Activated CD4-positive, alpha-beta T cell treated with anti-CD3 and anti-CD28 coated beads for 48 hours (primary cell): Measurements from ENCODE around the gene B4GALT7.
"Not testable (repeated sequence)": the region's sequence is repeated elsewhere in the genome, so short reads cannot be mapped to it uniquely, and the experiment has no call there.

Experiments
- DNase-seq: peaks from one replicate; pipeline ENCODE4 v3.0.0-alpha.2; 2020

B4GALT7 gene

DNA sequence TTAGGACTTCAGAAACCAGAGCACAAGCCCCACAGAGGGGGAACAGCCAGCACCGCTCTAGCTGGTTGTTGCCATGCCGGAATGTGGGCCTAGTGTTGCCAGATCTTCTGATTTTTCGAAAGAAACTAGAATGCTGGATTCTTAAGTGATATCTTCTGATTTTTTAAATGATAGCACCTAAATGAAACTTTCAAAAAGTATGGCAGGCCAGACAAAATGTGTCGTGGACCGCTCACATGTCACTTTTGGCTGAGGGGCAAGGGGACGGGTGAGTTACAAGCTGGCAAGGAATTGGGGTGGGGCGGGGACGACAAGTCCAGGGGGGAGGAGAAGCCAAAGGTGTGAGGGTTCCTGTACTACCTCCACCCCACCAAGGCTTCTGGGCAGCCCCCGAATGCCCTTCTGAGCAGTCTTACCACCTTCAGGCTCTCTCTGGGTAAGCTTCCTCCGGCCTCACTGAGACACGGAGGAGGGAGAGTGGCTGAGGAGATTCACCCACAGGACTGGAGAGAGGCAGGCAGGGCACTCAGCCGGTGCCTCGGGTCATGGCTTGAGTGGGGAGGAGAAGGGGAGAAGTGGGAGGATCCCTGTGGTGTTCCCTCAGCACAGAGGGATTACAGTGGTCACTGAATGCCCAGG is 10.3 kb downstream of the B4GALT7 start:
- no peak for DNase-seq

DNA sequence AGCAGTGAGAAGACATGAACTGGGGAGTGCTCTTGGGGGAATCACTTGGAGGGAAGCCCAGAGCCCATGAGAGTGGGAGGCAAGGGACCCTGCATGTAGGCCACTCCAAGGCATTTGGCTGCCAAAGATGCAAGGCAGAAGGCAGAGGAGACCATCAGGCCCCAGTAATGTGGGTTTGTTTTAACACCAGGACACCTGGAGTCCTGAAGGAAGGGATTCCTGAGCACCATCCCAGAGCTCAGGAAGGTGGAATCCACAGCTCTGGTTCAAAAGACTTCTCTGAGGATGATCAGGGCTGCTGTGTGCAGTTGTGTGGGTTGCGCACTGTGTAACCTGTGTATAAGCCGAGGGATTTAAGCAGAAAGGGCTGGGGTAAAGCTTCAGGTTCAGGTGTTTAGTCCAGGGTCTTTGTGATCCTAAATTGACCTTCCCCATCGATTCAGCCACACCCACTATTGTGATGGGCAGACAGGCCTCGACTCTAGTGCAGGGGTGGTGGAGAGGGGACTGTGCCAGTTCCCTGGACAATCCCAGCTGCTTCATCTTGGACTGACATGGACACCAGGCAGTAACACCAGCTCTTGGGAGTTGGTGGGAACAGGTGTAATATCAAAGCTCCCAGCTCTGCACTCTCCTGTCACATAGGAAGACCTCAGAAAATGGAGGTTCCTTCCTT is 11.0 kb downstream of the B4GALT7 start:
- DNase-seq = no peak

DNA sequence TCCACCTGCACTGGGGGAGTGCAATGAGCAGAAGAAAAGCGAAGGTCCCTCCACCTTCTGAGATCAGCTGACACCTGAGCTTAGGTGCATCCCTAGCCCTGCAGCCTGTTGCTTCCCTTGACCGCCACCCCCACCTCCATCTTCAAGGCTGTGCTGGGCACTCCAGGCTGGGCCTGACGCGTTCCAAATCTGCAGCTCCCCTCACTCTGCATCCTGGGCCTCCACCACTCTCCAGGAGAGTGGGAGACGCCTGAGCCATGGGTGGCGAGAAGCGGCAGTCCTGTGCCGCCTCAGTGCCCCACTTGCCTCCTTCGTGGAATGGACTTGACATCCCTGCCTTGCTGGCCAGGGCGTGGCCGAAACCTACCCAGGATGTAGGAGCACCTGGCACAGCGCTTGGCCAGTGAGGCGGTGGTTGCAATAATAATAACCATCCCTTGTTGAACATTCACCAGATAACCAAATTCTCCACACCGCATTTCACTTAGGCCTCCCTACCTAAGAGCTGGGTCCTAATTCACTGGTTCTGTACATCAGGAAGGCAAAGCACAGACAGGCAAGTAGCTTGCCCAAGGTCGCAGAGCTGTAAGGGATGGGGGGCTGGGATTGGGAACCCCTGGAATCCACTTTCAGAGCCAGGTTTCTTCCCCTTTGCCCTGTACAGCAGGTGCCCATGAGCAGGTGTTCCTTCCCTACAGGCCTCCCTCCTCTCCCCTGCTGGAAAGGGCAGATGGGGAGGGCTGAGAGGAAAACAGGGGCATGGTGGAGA is 11.7 kb downstream of the B4GALT7 start:
- no peak for DNase-seq

DNA sequence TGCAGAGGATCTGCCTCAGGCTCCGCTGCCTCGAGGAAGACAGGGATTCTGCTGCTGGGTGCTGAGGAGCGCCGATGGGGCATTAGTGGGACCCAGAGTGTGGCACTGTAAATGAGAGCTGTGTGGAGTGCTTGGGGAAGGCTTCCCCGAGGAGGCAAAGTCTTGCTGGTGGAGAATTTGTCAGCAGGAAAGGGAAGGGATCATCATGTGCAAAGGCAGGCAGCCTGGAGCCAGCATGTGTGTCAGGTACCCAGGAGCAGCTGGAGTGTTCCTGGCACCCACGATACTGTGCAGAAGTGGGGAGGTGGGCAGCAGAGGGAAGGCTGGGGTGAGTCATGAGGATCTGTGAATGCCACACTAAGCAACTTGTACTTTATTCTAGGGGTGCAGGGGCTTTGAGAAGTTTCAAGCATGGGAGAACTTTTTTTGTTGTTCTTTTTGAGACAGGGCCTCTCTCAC is 12.3 kb downstream of the B4GALT7 start:
- DNase-seq = no peak

DNA sequence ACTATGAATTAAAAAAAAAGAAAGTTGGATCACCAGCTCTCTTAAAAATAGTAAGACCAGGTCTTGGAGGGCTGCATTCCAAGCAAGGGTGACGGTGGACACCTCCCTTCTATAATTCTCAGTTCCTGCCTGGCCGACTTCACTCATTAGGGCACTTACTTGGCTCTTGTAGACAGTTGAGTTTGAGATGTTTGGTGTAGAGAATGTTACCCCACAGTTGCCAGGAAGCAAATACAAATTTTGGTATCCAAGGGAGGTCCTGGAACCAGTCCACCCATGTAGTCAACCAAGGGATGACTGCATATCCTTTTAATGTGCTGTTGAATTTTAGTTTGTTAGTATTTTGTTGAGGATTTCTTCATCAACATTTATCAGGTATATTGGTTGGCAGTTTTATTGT is 20.6 kb downstream of the B4GALT7 start:
- DNase-seq = no peak

DNA sequence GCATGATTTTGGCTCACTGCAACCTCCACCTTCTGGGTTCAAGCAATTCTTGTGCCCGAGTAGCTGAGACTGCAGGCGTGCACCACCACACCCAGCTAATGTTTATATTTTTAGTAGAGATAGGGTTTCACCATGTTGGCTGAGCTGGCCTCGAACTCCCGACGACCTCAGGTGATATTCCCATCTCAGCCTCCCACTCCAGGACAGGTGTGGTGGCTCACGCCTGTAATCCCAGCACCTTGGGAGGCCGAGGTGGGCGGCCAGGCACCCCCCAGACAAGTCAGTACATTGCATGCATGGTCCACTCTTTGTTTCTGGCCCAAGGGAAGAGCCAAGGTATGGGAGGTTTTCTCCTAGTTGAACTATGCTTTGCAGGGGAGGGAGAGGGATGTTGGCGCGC is 24.2 kb downstream of the B4GALT7 start:
- not testable (repeated sequence) for DNase-seq

DNA sequence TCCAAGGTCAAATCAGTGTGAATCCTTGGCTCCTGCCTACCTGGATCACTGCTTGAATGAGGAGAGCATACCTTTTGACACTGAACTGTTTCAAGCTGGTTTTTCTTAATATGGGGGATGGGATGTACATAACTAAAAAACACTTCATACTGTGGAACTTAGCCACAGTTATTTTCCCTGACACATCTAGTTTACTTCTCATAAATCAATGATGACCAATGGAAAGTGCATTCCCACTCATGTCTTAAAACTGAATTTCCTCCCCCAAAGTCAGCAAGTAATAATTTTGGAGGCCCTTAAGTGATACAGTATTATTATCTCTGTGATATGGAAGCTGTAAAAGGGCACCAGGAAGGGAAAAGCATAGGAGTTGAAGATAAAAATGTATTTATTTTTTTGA is 30.3 kb downstream of the B4GALT7 start:
- not testable (repeated sequence) for DNase-seq

DNA sequence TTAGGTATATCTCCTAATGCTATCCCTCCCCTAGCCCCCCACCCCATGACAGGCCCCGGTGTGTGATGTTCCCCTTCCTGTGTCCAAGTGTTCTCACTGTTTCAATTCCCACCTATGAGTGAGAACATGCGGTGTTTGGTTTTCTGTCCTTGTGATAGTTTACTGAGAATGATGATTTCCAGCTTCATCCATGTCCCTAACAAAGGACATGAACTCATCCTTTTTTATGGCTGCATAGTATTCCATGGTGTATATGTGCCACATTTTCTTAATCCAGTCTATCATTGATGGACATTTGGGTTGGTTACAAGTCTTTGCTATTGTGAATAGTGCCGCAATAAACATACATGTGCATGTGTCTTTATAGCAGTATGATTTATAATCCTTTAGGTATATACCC is 35.0 kb downstream of the B4GALT7 start:
- not testable (repeated sequence) for DNase-seq

DNA sequence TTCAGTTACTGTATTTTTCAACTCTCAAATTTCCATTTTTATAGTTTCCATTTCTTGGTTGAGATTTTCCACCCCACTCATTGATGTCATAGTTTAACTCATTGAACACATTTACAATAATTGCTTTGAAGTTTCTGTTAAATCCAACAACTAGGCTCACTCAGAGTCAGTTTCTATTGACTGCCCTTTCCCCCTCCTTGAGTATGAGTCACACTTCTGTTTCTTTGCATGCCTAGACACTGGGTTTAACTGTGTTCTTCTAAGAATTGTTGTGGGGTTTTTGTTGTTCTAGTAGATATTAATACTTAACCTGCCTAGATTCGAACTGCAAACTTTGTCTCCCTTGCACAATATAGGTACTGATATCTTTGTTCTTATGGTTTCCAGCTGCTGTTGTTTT is 45.5 kb downstream of the B4GALT7 start:
- not testable (repeated sequence) for DNase-seq

DNA sequence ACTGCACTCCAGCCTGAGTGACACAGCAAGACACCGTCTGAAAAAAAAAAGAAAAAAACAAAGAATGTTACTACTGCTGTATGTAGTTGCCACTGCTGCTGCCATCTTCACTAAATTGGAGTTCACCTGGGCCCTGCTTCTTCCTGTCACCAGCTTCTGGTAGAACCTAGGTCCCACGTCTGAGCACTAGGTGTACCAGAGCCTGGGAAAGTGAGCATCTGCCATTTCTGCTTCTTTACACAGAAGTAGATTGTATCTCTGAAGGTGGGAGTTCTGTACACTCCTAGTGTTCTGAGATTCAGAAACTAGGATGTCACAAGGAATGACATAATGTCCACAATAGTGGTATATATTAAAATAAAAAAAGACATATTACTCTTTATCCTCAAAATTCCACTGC is 51.3 kb downstream of the B4GALT7 start:
- not testable (repeated sequence) for DNase-seq

DNA sequence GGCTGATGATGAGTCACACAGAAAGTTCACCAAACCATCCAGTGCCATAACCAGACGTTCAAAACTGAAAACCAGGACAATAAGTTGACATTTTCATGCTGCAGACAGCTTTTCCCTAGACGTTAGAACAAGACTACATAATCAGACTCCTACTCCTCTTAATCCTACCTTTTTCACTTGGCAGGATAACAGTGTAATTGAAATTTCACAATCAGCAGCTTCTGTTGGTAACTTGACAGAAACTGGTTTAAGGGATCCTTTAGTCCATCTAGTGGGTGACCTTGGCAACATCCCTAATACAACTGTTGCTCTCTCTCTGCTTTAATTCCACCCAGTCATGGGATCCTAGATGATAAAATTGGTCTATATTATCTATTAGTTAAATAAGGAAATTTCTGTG is 57.9 kb downstream of the B4GALT7 start:
- not testable (repeated sequence) for DNase-seq

DNA sequence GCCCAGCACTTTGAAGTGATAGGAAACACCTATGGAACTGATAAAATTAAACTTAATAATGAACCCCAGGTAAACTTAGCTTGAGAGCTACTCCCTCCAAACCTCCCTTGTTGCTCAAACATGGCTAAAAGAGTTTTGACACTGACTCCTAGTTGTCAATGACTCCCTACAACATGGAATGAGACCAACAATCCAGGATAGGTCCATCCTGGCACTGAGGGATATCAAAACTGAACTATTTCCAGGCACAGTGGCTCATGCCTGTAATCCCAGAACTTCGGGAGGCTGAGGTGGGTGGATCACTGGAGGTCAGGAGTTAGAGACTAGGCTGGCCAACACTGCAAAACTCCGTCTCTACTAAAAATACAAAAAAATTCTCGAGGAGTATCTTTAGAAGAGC is 58.6 kb downstream of the B4GALT7 start:
- DNase-seq = not testable (repeated sequence)
